ENCODE results near the gene REN. TPM values are rescaled to one million over a fixed set of nuclear protein-coding genes. Genes with fewer than 3 reads are reported as not detected.

REN gene
- total and polyA plus RNA-seq, 7 experiments from 2014 or later, result not detected

Other genes with a start within 250 kb of the REN start
- gene SOX13, start 93.2 kb downstream of the REN start, total RNA-seq, result 10 to 100 TPM in 1 of 5 experiments, 1 to 10 TPM in 1, under 1 TPM in 3; 0.24 to 10.1 (median 0.85) TPM
- not detected for gene SOX13, start 93.2 kb downstream of the REN start, polyA plus RNA-seq
- gene ETNK2, start 14.3 kb downstream of the REN start, total RNA-seq, result 10 to 100 TPM in 2 of 5 experiments, 1 to 10 TPM in 2, under 1 TPM in 1; 0.17 to 16.9 (median 4.9) TPM
- gene ETNK2, start 14.3 kb downstream of the REN start, polyA plus RNA-seq, result 1 to 10 TPM; 3.2 to 4.4 TPM
- gene KISS1, start 30.2 kb upstream of the REN start, total RNA-seq, result under 1 TPM in 1 of 5 experiments, not detected in 4; 0.61 TPM
- gene KISS1, start 30.2 kb upstream of the REN start, polyA plus RNA-seq, result not detected
- not detected for gene GOLT1A, start 47.7 kb upstream of the REN start, total RNA-seq
- 1 to 10 TPM; 1.3 TPM for gene GOLT1A, start 47.7 kb upstream of the REN start, polyA plus RNA-seq
- gene PLEKHA6, start 193.6 kb upstream of the REN start, total RNA-seq, result 1 to 10 TPM in 1 of 5 experiments, under 1 TPM in 4; 0.05 to 1.9 (median 0.57) TPM
- under 1 TPM in 1 of 2 donors, not detected in 1; 0.24 TPM for gene PLEKHA6, start 193.6 kb upstream of the REN start, polyA plus RNA-seq
- gene PPP1R15B, start 245.5 kb upstream of the REN start, total RNA-seq, result 100 to 1,000 TPM in 2 of 5 experiments, 10 to 100 TPM in 3; 69.5 to 175 (median 73.0) TPM
- 10 to 100 TPM; 14.1 to 19.3 TPM for gene PPP1R15B, start 245.5 kb upstream of the REN start, polyA plus RNA-seq